Motor neuron (in vitro differentiated cells): Measurements from ENCODE around the gene PSMG2. TPM values are rescaled to one million over a fixed set of nuclear protein-coding genes. Genes with fewer than 3 reads are reported as not detected.
"Not testable (repeated sequence)": the region's sequence is repeated elsewhere in the genome, so short reads cannot be mapped to it uniquely, and the experiment has no call there.

Experiments
- ATAC-seq, 8 experiments: fragments of 200-7000 bp; cut with Tn5 transposase; replicated peaks in 6 of 8; 2 replicates each; pipeline ENCODE4 v1.8.0; 2021; ENCODE audit warnings: mild to moderate bottlenecking in 8 of 8, moderate library complexity in 8 of 8
- H3K27ac ChIP-seq, 2 donors: fragments of 250-450 bp; sonication (Bioruptor Pico); 2 replicates each; pipeline ENCODE4 v1.9.0; 2021; ENCODE audit warnings: antibody characterized with exemption in 2 of 2, mild to moderate bottlenecking in 2 of 2, moderate library complexity in 1 of 2
- H3K4me1 ChIP-seq, 2 donors: fragments of 250-450 bp; sonication (Bioruptor Pico); replicated peaks in 1 of 2; 2 replicates each; pipeline ENCODE4 v1.6.1; 2021; ENCODE audit warnings: antibody characterized with exemption in 2 of 2, mild to moderate bottlenecking in 2 of 2, moderate library complexity in 1 of 2
- H3K4me3 ChIP-seq, 5 donors: fragments of 250-450 bp; sonication (Bioruptor Pico); 2 replicates each; pipeline ENCODE4 v1.9.0; 2021; ENCODE audit warnings: antibody characterized with exemption in 5 of 5, mild to moderate bottlenecking in 5 of 5, moderate library complexity in 4 of 5
- WGBS, 10 experiments: fragments of 450-650 bp; shearing (Covaris generic); methylation state at CpG; one replicate each; pipeline ENCODE4 v1.0.0; 2022; 5-methylcytosine and 5-hydroxymethylcytosine counted together
- in situ Hi-C, 9 experiments: fragments of 400-800 bp; cut with MboI; loops; one replicate each; pipeline ENCODE4 v1.15.0; 2021; ENCODE audit warnings: low sequenced_read_pairs in 9 of 9, low pct_unique_long_range_greater_than_20kb in 2 of 9; ENCODE audit not compliant: unreplicated experiment in 9 of 9
- total RNA-seq, 8 experiments: library from RNA; unstranded; fragments of 300-600 nt; gene quantifications; 2 replicates each; pipeline versions ENCODE4 v1.2.3 to v1.2.4, GENCODE V29; 2022

Gene PSMG2
- total RNA-seq, 8 experiments from 2014 or later, result 50.4 to 82.0 (median 65.2) TPM

DNA sequence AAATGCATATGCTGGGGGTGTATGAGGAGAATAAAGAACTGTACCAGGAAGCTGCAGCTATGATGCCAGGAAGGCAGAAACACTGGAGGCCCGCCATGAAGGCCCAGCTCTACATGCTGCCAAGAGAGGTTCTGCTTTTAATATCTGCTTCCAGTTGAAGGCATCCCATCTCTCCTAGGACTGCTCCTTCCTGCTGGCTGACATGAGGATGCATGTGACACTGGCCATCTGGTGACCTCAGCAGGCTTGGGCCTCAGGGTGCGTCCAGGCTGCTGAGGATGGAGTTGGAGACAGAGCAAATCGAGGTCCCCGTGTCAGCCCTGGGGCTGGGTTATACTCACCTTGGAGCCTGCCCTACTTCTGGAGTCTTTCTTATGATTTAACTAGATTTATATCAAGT, 49.0 kb downstream of the PSMG2 start:
- Histone ChIP-seq H3K4me1 (no peaks in the 10 kb centered on the region), H3K27ac (no peak overlapping the region), H3K4me3 (no peak overlapping the region)
- in situ Hi-C loops, result no loop called here
- no peak for ATAC-seq
- 80 to 94% (median 88%) methylated on average over 2 to 4 of the region's 4 CpGs; no CpG with 5 or more reads in 5 of the 10 experiments for WGBS, 10 experiments

DNA sequence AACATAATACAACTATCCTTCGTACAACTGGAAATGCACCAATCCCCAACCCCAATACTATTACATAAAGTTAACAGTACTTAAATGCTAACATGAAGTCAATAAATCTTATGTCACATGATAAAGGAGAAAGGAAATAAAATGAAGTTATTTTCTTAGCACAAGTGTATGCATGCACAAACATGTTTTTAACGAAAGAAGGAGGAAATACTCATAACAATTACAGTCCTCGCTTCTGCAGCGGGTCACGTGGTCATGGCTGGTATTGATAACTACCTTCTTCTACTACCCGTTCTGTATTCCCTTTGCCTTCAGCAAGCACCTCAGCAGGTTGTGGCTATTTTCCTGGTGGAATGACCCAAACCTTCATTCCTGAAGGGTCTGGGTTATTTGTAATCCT, 51.7 kb downstream of the PSMG2 start:
- WGBS, 10 experiments, result 71 to 100% (median 92%) methylated on average over 1 to 6 of the region's 6 CpGs; no CpG with 5 or more reads in 1 of the 10 experiments
- H3K27ac ChIP-seq, result no peak overlapping the region
- no peak overlapping the region for H3K4me3 ChIP-seq
- no peaks in the 10 kb centered on the region for H3K4me1 ChIP-seq
- in situ Hi-C loops, result no loop called here
- ATAC-seq, result no peak

DNA sequence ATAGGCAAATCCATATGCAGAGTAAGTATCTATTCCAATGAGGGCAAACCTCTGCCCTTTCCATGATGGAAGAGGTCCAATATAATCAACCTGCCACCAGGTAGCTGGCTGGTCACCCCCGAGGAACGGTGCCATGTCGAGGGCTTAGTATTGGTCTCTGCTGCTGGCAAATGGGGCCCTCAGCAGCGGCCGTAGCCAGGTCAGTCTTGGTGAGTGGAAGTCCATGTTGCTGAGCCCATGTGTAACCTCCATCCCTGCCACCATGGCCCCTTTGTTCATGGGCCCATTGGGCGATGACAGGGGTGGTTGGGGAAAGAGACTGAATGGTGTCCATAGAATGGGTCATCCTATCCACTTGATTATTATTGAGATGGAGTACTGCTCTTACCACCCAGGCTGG, 52.8 kb downstream of the PSMG2 start:
- WGBS, 10 experiments, result 60 to 100% (median 94%) methylated on average over 1 to 6 of the region's 6 CpGs; no CpG with 5 or more reads in 5 of the 10 experiments
- H3K4me1 ChIP-seq, H3K4me3 ChIP-seq, H3K27ac ChIP-seq, ATAC-seq, in situ Hi-C loops: not testable (repeated sequence)

DNA sequence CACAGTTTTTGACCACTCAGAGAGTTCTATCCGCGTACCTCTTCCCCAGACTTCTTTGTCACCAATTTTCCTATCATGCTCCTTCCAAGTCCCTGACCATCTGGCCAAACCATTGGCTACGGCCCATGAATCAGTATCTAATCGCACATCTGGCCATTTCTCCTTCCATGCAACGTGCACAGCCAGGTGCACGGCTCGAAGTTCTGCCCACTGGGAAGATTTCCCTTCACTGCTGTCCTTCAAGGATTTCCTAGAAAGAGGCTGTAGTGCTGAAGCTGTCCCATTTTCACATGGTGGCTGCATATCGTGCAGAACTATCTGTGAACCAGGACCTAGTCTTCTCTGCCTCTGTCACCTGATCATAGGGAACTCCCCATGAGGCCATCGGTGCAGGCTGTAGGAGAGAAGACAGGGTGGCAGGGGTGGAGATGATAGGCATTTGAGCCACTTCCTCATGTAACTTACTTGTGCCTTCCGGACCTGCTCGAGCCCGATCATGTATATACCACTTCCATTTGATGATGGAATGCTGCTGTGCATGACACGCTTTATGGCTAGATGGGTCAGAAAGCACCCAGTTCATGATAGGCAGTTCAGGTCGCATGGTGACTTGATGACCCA, 53.9 kb downstream of the PSMG2 start:
- in situ Hi-C loops, H3K4me3 ChIP-seq, H3K4me1 ChIP-seq, H3K27ac ChIP-seq, ATAC-seq: not testable (repeated sequence)
- 65 to 100% (median 87%) methylated on average over 3 to 10 of the region's 14 CpGs; no CpG with 5 or more reads in 1 of the 10 experiments for WGBS, 10 experiments

DNA sequence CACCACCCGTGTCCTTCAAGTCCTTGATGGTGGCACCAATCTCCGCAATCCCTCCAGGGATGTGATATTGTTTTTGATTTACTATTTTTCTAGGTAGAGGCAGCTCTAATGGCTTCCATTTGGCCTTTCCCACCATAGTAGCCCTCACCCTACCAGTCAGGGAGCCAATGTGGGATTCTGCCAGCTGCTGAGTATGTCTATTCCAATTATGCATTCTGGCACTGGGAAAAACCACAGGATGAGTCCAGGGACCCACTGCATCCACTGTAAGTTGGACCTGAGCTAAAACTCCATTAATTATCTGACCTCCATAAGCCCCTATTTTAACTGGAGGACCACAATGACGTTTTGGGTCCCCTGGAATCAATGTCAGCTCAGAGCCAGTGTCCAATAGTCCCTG, 55.7 kb downstream of the PSMG2 start:
- in situ Hi-C loops, H3K4me3 ChIP-seq, H3K4me1 ChIP-seq, H3K27ac ChIP-seq, ATAC-seq: not testable (repeated sequence)
- WGBS, 10 experiments, result 0 to 90% (median 44%) methylated on average over 1 to 3 of the region's 3 CpGs; no CpG with 5 or more reads in 5 of the 10 experiments

DNA sequence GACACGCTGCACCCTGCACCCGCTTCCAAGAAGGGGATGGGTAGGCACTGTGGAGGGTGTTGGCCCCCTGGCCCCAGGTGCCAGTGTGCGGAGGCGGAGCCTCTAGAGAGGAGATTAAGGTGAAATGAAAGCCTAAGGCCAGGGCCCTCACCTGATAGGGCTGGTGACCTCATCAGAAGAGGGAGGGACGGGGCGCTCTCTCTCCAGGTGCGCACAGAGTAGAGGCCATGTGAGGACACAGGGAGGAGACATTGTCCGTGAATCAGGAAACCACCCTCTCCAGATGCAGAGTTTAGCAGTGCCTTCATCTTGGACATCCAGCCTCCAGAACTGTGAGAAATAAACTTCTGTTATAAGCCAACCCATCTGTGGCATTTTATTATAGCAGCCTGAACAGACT, 62.3 kb downstream of the PSMG2 start:
- Histone ChIP-seq H3K27ac (no peak overlapping the region), H3K4me3 (no peak overlapping the region), H3K4me1 (no peaks in the 10 kb centered on the region)
- in situ Hi-C loops, result no loop called here
- peak in 1 of 8 experiments; percentile 27 for ATAC-seq
- WGBS, 10 experiments, result 50 to 100% (median 81%) methylated on average over 1 to 7 of the region's 8 CpGs; no CpG with 5 or more reads in 1 of the 10 experiments

DNA sequence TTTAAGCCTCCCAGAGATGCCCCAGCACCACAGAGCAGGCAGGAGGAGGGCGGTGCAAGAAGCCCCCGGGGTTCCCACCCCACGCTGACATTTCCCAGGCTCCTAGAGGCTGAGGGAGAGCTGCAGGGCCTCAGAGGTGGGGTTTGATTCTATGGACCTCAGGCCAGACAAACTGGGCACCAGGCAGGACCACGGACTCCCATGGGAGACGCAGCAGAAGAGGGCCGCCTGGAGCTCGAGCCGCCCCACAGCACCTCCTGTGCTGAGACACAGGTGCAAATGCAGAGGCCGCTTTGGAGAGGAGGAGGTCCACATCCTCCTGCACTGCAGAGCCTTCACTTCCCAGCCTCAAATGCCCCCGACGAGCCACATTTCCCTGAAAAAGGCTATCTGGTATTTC, 62.7 kb downstream of the PSMG2 start:
- ATAC-seq, result no peak
- in situ Hi-C loops, result no loop called here
- WGBS, 10 experiments, result 60 to 100% (median 85%) methylated on average over 1 to 4 of the region's 11 CpGs; no CpG with 5 or more reads in 7 of the 10 experiments
- Histone ChIP-seq H3K4me1 (no peaks in the 10 kb centered on the region), H3K4me3 (no peak overlapping the region), H3K27ac (no peak overlapping the region)

DNA sequence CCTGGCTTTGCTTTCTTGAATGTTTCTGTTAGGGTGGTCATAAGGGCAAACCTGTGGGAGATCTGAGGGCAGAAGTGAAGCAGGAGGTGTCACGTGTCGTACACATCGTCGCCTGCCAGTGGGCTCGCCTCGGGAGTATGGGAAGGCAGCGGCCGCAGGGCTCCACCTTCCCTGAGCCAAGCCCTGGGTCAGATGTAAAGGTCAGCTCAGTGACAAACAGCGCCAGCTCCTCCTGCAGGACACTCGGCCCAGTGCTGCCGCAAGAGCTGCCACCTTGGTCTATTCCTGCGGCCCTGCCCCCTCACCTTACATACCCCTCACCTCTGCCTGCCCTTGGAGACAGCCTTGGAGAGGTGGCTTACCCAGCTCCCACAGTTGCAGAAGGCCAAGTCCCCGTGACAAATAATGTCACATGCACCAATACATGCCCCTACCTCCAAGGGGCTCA, 64.2 kb downstream of the PSMG2 start:
- in situ Hi-C loops, result no loop called here
- WGBS, 10 experiments, result 24 to 61% (median 54%) methylated on average over 1 to 9 of the region's 13 CpGs; no CpG with 5 or more reads in 6 of the 10 experiments
- Histone ChIP-seq H3K27ac (no peak overlapping the region), H3K4me1 (no peaks in the 10 kb centered on the region), H3K4me3 (no peak overlapping the region)
- peak in 2 of 8 experiments; percentile 22 to 38 for ATAC-seq

DNA sequence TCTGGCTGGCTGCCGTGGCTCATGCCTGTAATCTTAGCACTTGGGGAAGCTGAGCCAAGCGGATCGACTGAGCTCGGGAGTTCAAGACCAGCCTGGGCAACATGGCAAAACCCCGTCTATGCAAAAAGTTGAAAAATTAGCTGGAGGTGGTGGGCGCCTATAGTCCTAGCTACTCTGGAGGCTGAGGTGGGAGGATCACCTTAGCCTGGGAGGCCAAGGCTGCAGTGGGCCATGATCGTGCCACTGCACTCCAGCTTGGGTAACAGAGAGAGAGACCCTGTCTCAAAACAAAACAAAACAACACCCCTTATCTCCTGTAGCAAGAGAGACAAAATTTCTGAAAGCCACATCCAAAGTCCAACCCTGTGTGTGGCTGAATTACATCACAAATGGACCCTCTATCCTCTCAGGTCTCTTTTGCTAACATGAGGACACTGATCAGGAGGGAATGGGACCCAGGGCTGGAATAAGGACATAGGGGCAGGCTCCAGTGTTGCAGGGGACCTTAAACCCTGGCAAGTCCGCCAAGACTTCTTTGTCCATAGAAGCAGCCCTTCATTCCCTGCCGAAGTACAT, 64.8 kb downstream of the PSMG2 start:
- ATAC-seq, result no peak
- in situ Hi-C loops, result no loop called here
- 80 to 100% (median 96%) methylated on average over 1 to 9 of the region's 9 CpGs; no CpG with 5 or more reads in 2 of the 10 experiments for WGBS, 10 experiments
- Histone ChIP-seq H3K27ac (no peak overlapping the region), H3K4me3 (no peak overlapping the region), H3K4me1 (no peaks in the 10 kb centered on the region)

DNA sequence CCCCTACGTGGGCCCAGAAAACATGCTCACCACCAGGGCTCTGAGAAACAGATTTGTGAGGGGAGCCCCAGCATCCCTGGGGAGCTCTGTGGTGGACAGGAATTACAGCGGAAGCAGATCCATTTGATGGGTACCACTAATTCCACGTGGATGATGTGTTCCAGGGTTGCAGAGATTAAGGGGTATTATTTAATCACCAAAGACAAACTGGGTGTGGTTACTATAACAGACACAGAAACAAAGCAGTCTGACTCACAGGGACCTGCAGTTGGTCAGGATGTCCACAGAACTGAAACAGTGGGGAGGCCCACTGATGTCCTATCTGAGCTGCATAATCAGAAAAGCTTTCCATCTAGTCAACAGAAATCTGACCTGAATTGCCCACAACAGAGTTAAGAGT, 65.8 kb downstream of the PSMG2 start:
- Histone ChIP-seq H3K27ac (no peak overlapping the region), H3K4me3 (no peak overlapping the region), H3K4me1 (no peaks in the 10 kb centered on the region)
- WGBS, 10 experiments, result 57 to 100% (median 77%) methylated on average over 1 to 2 of the region's 3 CpGs; no CpG with 5 or more reads in 4 of the 10 experiments
- in situ Hi-C loops, result no loop called here
- ATAC-seq, result peak in 3 of 8 experiments; percentile 20 to 88 (median 80)

DNA sequence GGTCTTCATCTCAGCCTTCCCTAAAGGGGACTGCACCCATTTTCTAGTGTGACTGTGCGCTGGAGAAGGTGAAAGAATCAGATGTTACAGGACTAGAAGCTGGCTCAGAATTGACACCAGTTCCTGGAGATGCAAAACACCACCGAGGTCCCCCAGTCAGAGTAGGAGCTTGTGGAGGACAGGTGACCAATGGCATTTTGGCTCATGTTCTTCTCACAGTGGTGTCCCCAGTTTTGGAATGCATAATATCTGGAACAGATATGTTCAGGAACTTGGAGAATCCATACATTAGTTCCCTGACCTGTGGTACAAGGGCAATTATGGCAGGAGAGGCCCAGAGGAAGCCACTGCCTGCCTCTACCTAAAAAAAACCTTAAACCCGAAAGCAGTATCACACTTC, 66.3 kb downstream of the PSMG2 start:
- WGBS, 10 experiments, result 50 to 91% (median 75%) methylated on average over 1 to 3 of the region's 3 CpGs; no CpG with 5 or more reads in 3 of the 10 experiments
- no peaks in the 10 kb centered on the region for H3K4me1 ChIP-seq
- no peak overlapping the region for H3K27ac ChIP-seq
- ATAC-seq, result no peak
- in situ Hi-C loops, result no loop called here
- H3K4me3 ChIP-seq, result no peak overlapping the region

DNA sequence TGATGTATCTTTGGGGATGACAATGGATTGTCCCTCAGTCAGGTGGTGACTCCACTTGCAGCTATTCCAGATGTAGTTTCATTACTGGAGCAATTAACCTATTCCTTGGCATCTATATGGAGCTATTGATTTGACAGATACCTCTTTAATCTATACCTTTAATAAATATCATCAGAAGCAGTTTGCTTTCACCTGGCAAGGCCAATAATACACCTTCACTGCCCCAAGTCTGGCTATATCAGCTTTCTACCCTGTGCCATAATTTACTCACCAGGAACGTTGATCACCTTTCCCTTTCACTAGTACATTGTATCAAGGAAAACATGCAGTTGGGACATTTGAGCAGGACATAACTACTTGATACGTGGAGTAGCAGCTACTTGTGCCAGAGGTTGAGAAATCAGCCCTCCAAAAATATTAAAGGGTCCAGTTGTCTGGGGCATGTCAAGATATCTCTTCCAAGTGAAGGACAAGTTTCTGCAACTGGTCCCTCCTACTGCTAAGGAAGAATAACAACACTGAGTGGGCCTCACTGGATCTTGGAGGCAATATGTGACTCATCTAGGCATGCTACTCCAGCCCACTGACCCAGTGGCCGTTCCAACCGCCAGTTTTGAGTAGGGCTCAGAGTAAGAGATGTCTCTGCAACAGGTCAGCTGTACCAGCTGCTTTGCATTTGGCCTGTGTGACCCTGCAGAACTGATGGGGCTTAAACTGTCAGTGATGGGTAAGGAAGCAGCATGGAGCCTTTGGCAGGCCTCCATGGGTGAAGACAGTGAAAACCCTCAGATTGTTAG, 67.0 kb downstream of the PSMG2 start:
- in situ Hi-C loops, result no loop called here
- 58 to 92% (median 71%) methylated on average over 2 to 4 of the region's 4 CpGs; no CpG with 5 or more reads in 5 of the 10 experiments for WGBS, 10 experiments
- H3K4me1 ChIP-seq, result no peaks in the 10 kb centered on the region
- no peak overlapping the region for H3K27ac ChIP-seq
- ATAC-seq, result no peak
- H3K4me3 ChIP-seq, result no peak overlapping the region
